ENCODE results near the gene OR1E2. TPM values are rescaled to one million over a fixed set of nuclear protein-coding genes. Genes with fewer than 3 reads are reported as not detected.

OR1E2 gene
- total RNA-seq (2014; rRNA removed) (not detected in 2 replicates), Bru-seq, nascent RNA (not detected), BruChase-seq, experiment 1, labeled RNA remaining after a 6-hour chase (not detected), BruChase-seq, experiment 2, labeled RNA remaining after a 2-hour chase (not detected)
- long read RNA-seq: 0 reads

- Histone ChIP-seq H3K9ac (ENCODE audit: low read length) (no peak within 1 kb of the TSS), H3K9me2 (replicated peaks; ENCODE audit: low read length) (no peaks in the 10 kb centered on the region), H3K9me3 (ENCODE audit: low read length) (no peaks in the 10 kb centered on the region), H3K36me3 (ENCODE audit: low read depth, low read length) (no peaks in the 10 kb centered on the region), H2AFZ (ENCODE audit: low read length) (no peak within 1 kb of the TSS), H3K4me1 (ENCODE audit: insufficient read depth, low read length) (no peaks in the 10 kb centered on the region), H3K4me3 (ENCODE audit: low read length) (no peak within 1 kb of the TSS), H3K4me2 (ENCODE audit: low read length) (no peak within 1 kb of the TSS), H3K79me2 (ENCODE audit: low read length) (no peaks in the 10 kb centered on the region), H3K27me3 (ENCODE audit: low read length) (peaks cover 22% of the 10 kb centered on the region), H4K20me1 (ENCODE audit: low read length) (no peaks in the 10 kb centered on the region), H3K27ac (ENCODE audit: low read length) (no peak within 1 kb of the TSS), H3F3A (ENCODE audit: low read length, unreplicated experiment) (no peaks in the 10 kb centered on the region)
- BruUV-seq (replicated peaks): no TSS peak
- DNase-seq: no peak
- TF ChIP-seq EZH2 (IDR thresholded peaks at IDR 0.05; ENCODE audit: low read length, unreplicated experiment) (no peak), CTCF (conservative IDR thresholded peaks at IDR 0.05; ENCODE audit: low read depth, low read length) (no peak), EZH2phosphoT487 (IDR thresholded peaks at IDR 0.05; ENCODE audit: borderline replicate concordance, low read length) (no peak)
- CTCF ChIA-PET: no interaction called here
- no peak for ATAC-seq
- intact Hi-C loops (cut with micrococcal nuclease): no loop called here
- POLR2A ChIA-PET (ENCODE audit: unreplicated experiment): no interaction called here
These were observed at the start of gene OR1E2 for GRCh38 chr17:3433741-3434140. Gene OR1E2 (minus strand): TSS chr17:3433841. CDS start chr17:3433841, 0 bp downstream.

GRCh38 chr17:3482852-3483251, 49.2 kb upstream of the OR1E2 start:
- no peak overlapping the region for H3K27ac ChIP-seq (ENCODE audit: low read length)
- no peak overlapping the region for H3K4me3 ChIP-seq (ENCODE audit: low read length)
- no TSS peak for BruUV-seq (replicated peaks)
- H3K9me3 ChIP-seq (ENCODE audit: low read length): no peaks in the 10 kb centered on the region
- ATAC-seq (no peak), DNase-seq (no peak)
- no peaks in the 10 kb centered on the region for H3K4me1 ChIP-seq (ENCODE audit: insufficient read depth, low read length)
- intact Hi-C loops (cut with micrococcal nuclease): no loop called here
- ChIA-PET CTCF (no interaction called here), POLR2A (ENCODE audit: unreplicated experiment) (no interaction called here)
- H3K9ac ChIP-seq (ENCODE audit: low read length): no peak overlapping the region
- no peaks in the 10 kb centered on the region for H3K9me2 ChIP-seq (replicated peaks; ENCODE audit: low read length)
- TF ChIP-seq EZH2 (IDR thresholded peaks at IDR 0.05; ENCODE audit: low read length, unreplicated experiment): no peak
- no peak for TF ChIP-seq CTCF (conservative IDR thresholded peaks at IDR 0.05; ENCODE audit: low read depth, low read length)
- no peak for TF ChIP-seq EZH2phosphoT487 (IDR thresholded peaks at IDR 0.05; ENCODE audit: borderline replicate concordance, low read length)
- H3K4me2 ChIP-seq (ENCODE audit: low read length): no peak overlapping the region
- no peaks in the 10 kb centered on the region for H3F3A ChIP-seq (ENCODE audit: low read length, unreplicated experiment)
- no peaks in the 10 kb centered on the region for H3K36me3 ChIP-seq (ENCODE audit: low read depth, low read length)
- H2AFZ ChIP-seq (ENCODE audit: low read length): no peak overlapping the region
- H3K79me2 ChIP-seq (ENCODE audit: low read length): no peaks in the 10 kb centered on the region
- H4K20me1 ChIP-seq (ENCODE audit: low read length): no peaks in the 10 kb centered on the region
- peaks cover 51% of the 10 kb centered on the region for H3K27me3 ChIP-seq (ENCODE audit: low read length)

- TF ChIP-seq EZH2phosphoT487 (IDR thresholded peaks at IDR 0.05; ENCODE audit: borderline replicate concordance, low read length) (no peak), EZH2 (IDR thresholded peaks at IDR 0.05; ENCODE audit: low read length, unreplicated experiment) (no peak), CTCF (conservative IDR thresholded peaks at IDR 0.05; ENCODE audit: low read depth, low read length) (no peak)
- H4K20me1 ChIP-seq (ENCODE audit: low read length): no peaks in the 10 kb centered on the region
- no peaks in the 10 kb centered on the region for H3K36me3 ChIP-seq (ENCODE audit: low read depth, low read length)
- no peak overlapping the region for H3K9ac ChIP-seq (ENCODE audit: low read length)
- no peak overlapping the region for H3K27ac ChIP-seq (ENCODE audit: low read length)
- no peaks in the 10 kb centered on the region for H3K9me2 ChIP-seq (replicated peaks; ENCODE audit: low read length)
- no peak overlapping the region for H2AFZ ChIP-seq (ENCODE audit: low read length)
- BruUV-seq (replicated peaks): no TSS peak
- no peaks in the 10 kb centered on the region for H3K9me3 ChIP-seq (ENCODE audit: low read length)
- H3K27me3 ChIP-seq (ENCODE audit: low read length): peaks cover 36% of the 10 kb centered on the region
- DNase-seq: no peak
- intact Hi-C loops (cut with micrococcal nuclease): no loop called here
- ChIA-PET POLR2A (ENCODE audit: unreplicated experiment) (no interaction called here), CTCF (no interaction called here)
- H3F3A ChIP-seq (ENCODE audit: low read length, unreplicated experiment): no peaks in the 10 kb centered on the region
- no peak for ATAC-seq
- no peak overlapping the region for H3K4me3 ChIP-seq (ENCODE audit: low read length)
- no peaks in the 10 kb centered on the region for H3K79me2 ChIP-seq (ENCODE audit: low read length)
- H3K4me1 ChIP-seq (ENCODE audit: insufficient read depth, low read length): no peaks in the 10 kb centered on the region
- no peak overlapping the region for H3K4me2 ChIP-seq (ENCODE audit: low read length)
These were observed 46.3 kb upstream of the OR1E2 start for GRCh38 chr17:3479988-3480387.
